ENCODE results near the gene TENT5A. TPM values are rescaled to one million over a fixed set of nuclear protein-coding genes. Genes with fewer than 3 reads are reported as not detected.

The TENT5A gene
- total RNA-seq, 1 donor: 25.9 TPM

GRCh38 chr6:81722506-81723223 lies 29.8 kb downstream of the TENT5A start:
- H3K4me3 ChIP-seq (ENCODE audit: low read length): no peak overlapping the region
- no peaks in the 10 kb centered on the region for H3K9me3 ChIP-seq (ENCODE audit: low read depth, low read length)
- H3K27me3 ChIP-seq (ENCODE audit: insufficient read depth, low read length): no peaks in the 10 kb centered on the region
- H3K4me1 ChIP-seq (ENCODE audit: insufficient read depth, low read length): no peaks in the 10 kb centered on the region

GRCh38 chr6:81720427-81720826 lies 32.1 kb downstream of the TENT5A start:
- H3K9me3 ChIP-seq (ENCODE audit: low read depth, low read length): no peaks in the 10 kb centered on the region
- no peak overlapping the region for H3K4me3 ChIP-seq (ENCODE audit: low read length)
- no peaks in the 10 kb centered on the region for H3K27me3 ChIP-seq (ENCODE audit: insufficient read depth, low read length)
- H3K4me1 ChIP-seq (ENCODE audit: insufficient read depth, low read length): no peaks in the 10 kb centered on the region

- H3K27me3 ChIP-seq (ENCODE audit: insufficient read depth, low read length): no peaks in the 10 kb centered on the region
- H3K4me1 ChIP-seq (ENCODE audit: insufficient read depth, low read length): no peaks in the 10 kb centered on the region
- H3K4me3 ChIP-seq (ENCODE audit: low read length): no peak overlapping the region
- no peaks in the 10 kb centered on the region for H3K9me3 ChIP-seq (ENCODE audit: low read depth, low read length)
Observed at GRCh38 chr6:81718126-81718525, 34.4 kb downstream of the TENT5A start.

GRCh38 chr6:81714684-81715083 lies 37.8 kb downstream of the TENT5A start:
- Histone ChIP-seq H3K4me1 (ENCODE audit: insufficient read depth, low read length) (no peaks in the 10 kb centered on the region), H3K27me3 (ENCODE audit: insufficient read depth, low read length) (no peaks in the 10 kb centered on the region), H3K9me3 (ENCODE audit: low read depth, low read length) (no peaks in the 10 kb centered on the region), H3K4me3 (ENCODE audit: low read length) (no peak overlapping the region)

- Histone ChIP-seq H3K9me3 (ENCODE audit: low read depth, low read length) (no peaks in the 10 kb centered on the region), H3K4me3 (ENCODE audit: low read length) (no peak overlapping the region), H3K4me1 (ENCODE audit: insufficient read depth, low read length) (no peaks in the 10 kb centered on the region), H3K27me3 (ENCODE audit: insufficient read depth, low read length) (no peaks in the 10 kb centered on the region)
Observed at GRCh38 chr6:81713205-81713604, 39.3 kb downstream of the TENT5A start.

- Histone ChIP-seq H3K27me3 (ENCODE audit: insufficient read depth, low read length) (no peaks in the 10 kb centered on the region), H3K9me3 (ENCODE audit: low read depth, low read length) (no peaks in the 10 kb centered on the region), H3K4me3 (ENCODE audit: low read length) (no peak overlapping the region), H3K4me1 (ENCODE audit: insufficient read depth, low read length) (no peaks in the 10 kb centered on the region)
Observed at GRCh38 chr6:81708113-81708699, 44.3 kb downstream of the TENT5A start.

- Histone ChIP-seq H3K4me3 (ENCODE audit: low read length) (no peak overlapping the region), H3K4me1 (ENCODE audit: insufficient read depth, low read length) (no peaks in the 10 kb centered on the region), H3K9me3 (ENCODE audit: low read depth, low read length) (no peaks in the 10 kb centered on the region), H3K27me3 (ENCODE audit: insufficient read depth, low read length) (no peaks in the 10 kb centered on the region)
Observed at GRCh38 chr6:81704700-81705099, 47.8 kb downstream of the TENT5A start.

GRCh38 chr6:81700414-81700813 lies 52.1 kb downstream of the TENT5A start:
- no peaks in the 10 kb centered on the region for H3K9me3 ChIP-seq (ENCODE audit: low read depth, low read length)
- H3K27me3 ChIP-seq (ENCODE audit: insufficient read depth, low read length): no peaks in the 10 kb centered on the region
- H3K4me1 ChIP-seq (ENCODE audit: insufficient read depth, low read length): no peaks in the 10 kb centered on the region
- no peak overlapping the region for H3K4me3 ChIP-seq (ENCODE audit: low read length)

- H3K4me3 ChIP-seq (ENCODE audit: low read length): no peak overlapping the region
- H3K4me1 ChIP-seq (ENCODE audit: insufficient read depth, low read length): no peaks in the 10 kb centered on the region
- no peaks in the 10 kb centered on the region for H3K9me3 ChIP-seq (ENCODE audit: low read depth, low read length)
- no peaks in the 10 kb centered on the region for H3K27me3 ChIP-seq (ENCODE audit: insufficient read depth, low read length)
Observed at GRCh38 chr6:81697559-81697958, 54.9 kb downstream of the TENT5A start.

- Histone ChIP-seq H3K4me1 (ENCODE audit: insufficient read depth, low read length) (no peaks in the 10 kb centered on the region), H3K27me3 (ENCODE audit: insufficient read depth, low read length) (no peaks in the 10 kb centered on the region), H3K4me3 (ENCODE audit: low read length) (no peak overlapping the region), H3K9me3 (ENCODE audit: low read depth, low read length) (no peaks in the 10 kb centered on the region)
Observed at GRCh38 chr6:81696524-81696923, 56.0 kb downstream of the TENT5A start.
